ENCODE measurements around the gene FBXL22. TPM values are rescaled to one million over a fixed set of nuclear protein-coding genes. Genes with fewer than 3 reads are reported as not detected.

Gene FBXL22
- total and polyA plus RNA-seq, 12 donors: 0.22 to 5.9 (median 0.78) TPM; not detected in 1

- no peaks in the 10 kb centered on the region for H3K27me3 ChIP-seq
- H3K27ac ChIP-seq: no peak overlapping the region
- intact Hi-C loops (cut with DNase I): no loop called here
- no peak for DNase-seq
- no peaks in the 10 kb centered on the region for H3K36me3 ChIP-seq (replicated peaks in 1 of 2)
- H3K4me3 ChIP-seq: no peak overlapping the region
- TF ChIP-seq POLR2A (IDR thresholded peaks at IDR 0.05): no peak
- TF ChIP-seq, protein P1, sequence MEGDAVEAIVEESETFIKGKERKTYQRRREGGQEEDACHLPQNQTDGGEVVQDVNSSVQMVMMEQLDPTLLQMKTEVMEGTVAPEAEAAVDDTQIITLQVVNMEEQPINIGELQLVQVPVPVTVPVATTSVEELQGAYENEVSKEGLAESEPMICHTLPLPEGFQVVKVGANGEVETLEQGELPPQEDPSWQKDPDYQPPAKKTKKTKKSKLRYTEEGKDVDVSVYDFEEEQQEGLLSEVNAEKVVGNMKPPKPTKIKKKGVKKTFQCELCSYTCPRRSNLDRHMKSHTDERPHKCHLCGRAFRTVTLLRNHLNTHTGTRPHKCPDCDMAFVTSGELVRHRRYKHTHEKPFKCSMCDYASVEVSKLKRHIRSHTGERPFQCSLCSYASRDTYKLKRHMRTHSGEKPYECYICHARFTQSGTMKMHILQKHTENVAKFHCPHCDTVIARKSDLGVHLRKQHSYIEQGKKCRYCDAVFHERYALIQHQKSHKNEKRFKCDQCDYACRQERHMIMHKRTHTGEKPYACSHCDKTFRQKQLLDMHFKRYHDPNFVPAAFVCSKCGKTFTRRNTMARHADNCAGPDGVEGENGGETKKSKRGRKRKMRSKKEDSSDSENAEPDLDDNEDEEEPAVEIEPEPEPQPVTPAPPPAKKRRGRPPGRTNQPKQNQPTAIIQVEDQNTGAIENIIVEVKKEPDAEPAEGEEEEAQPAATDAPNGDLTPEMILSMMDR (IDR thresholded peaks at IDR 0.05): no peak
- H3K4me1 ChIP-seq (replicated peaks in 1 of 2): no peaks in the 10 kb centered on the region
- H3K9me3 ChIP-seq (replicated peaks in 1 of 3): no peaks in the 10 kb centered on the region
Observed at GRCh38 chr15:63582179-63582578, 15.0 kb upstream of the FBXL22 start.

DNA sequence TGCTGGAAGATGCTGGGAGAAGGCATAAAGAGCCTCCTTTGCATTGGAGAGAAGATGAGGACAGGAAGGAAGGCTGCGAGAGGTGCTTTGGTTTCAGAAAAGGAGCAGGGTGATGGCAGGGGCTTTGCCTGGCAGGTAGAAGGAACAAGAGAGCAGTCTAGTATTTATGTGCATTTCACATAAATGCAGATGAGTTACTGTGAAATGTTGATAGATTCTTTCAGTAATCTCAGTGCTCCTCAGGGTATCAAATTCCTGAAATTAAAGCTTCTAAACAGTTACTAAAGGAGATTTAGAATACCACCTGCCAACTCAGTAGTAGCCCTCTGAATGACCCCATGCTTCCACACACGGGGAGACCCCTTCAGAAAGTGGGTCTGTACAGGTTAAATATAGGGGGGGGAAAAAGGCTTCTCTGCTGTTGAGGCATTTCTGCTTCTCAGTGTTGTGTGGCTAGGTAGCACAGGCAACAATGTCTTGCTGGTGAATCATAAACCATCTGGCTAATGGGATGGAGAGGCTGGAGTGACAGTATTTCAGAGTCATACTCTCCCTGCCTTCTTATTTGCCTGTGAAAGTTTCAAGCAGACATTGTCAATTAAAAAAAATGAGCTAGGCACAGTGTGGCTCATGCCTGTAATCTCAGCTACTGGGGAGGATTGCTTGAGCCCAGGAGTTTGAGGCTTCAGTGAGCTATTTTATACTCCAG is 14.3 kb upstream of the FBXL22 start:
- Histone ChIP-seq H3K9me3 (replicated peaks in 1 of 3) (no peaks in the 10 kb centered on the region), H3K36me3 (replicated peaks in 1 of 2) (no peaks in the 10 kb centered on the region), H3K4me3 (no peak overlapping the region), H3K27ac (no peak overlapping the region), H3K27me3 (no peaks in the 10 kb centered on the region), H3K4me1 (replicated peaks in 1 of 2) (no peaks in the 10 kb centered on the region)
- 86 to 96% (median 92%) methylated on average over 2 of the region's 2 CpGs for WGBS, 4 donors
- TF ChIP-seq, protein P1 (IDR thresholded peaks at IDR 0.05): no peak
- TF ChIP-seq POLR2A (IDR thresholded peaks at IDR 0.05): no peak
- intact Hi-C loops (cut with DNase I): no loop called here
- DNase-seq: no peak

DNA sequence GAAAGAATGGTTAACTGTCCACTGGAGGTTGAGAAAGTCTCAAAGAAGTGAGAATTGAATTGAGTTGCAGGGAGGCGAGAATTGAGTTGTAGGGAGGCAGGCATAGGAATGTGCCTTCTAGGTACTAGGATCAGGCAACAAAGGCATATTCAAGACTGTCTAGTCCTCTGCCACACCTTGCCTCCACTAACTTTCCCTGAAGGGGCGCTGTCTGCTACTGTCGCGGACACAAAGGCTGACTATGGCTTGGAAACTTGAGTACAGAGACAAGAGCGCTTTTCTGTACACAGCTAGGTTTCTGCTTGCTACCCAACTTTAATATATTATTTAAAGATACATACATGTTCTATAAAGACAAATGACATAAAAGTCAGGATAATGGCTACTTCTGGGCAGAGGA is 10.4 kb upstream of the FBXL22 start:
- 97 to 98% (median 98%) methylated on average over 5 of the region's 5 CpGs for WGBS, 4 donors
- TF ChIP-seq, protein P1 (IDR thresholded peaks at IDR 0.05): no peak
- Histone ChIP-seq H3K4me1 (replicated peaks in 1 of 2) (no peaks in the 10 kb centered on the region), H3K9me3 (replicated peaks in 1 of 3) (no peaks in the 10 kb centered on the region), H3K27me3 (no peaks in the 10 kb centered on the region), H3K36me3 (replicated peaks in 1 of 2) (peaks cover 0 to 33% of the 10 kb centered on the region in 2 donors), H3K27ac (no peak overlapping the region), H3K4me3 (no peak overlapping the region)
- intact Hi-C loops (cut with DNase I): no loop called here
- DNase-seq: no peak

DNA sequence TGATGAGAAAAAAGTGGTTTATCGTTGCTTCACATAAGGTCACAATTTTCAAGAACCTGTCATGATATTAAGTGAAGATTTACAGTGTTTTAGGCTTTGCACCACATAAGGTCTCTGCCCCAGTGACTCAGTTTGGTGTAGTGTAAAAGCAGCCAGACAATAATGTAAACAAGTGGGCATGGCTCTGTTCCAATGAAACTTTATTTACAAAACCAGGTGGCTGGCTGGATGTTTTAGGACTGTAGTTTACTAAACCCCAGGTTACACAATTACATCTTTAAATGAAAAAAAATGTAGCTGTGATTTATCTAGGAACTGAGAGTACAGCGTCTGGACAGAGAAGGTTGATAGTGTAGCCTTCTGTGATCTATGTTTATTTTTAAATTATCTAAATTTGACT is 9.7 kb upstream of the FBXL22 start:
- Histone ChIP-seq H3K4me3 (no peak overlapping the region), H3K27ac (no peak overlapping the region), H3K9me3 (replicated peaks in 1 of 3) (no peaks in the 10 kb centered on the region), H3K4me1 (replicated peaks in 1 of 2) (no peaks in the 10 kb centered on the region), H3K27me3 (no peaks in the 10 kb centered on the region), H3K36me3 (replicated peaks in 1 of 2) (peaks cover 0 to 37% of the 10 kb centered on the region in 2 donors)
- TF ChIP-seq, protein P1 (IDR thresholded peaks at IDR 0.05): no peak
- TF ChIP-seq POLR2A (IDR thresholded peaks at IDR 0.05): no peak
- WGBS, 4 donors: 45 to 65% (median 54%) methylated on average over 2 of the region's 2 CpGs
- DNase-seq: no peak
- intact Hi-C loops (cut with DNase I): no loop called here

Data from adrenal gland (tissue), 12 donors.